ENCODE measurements around the gene CHRM3.

The CHRM3 gene

DNA sequence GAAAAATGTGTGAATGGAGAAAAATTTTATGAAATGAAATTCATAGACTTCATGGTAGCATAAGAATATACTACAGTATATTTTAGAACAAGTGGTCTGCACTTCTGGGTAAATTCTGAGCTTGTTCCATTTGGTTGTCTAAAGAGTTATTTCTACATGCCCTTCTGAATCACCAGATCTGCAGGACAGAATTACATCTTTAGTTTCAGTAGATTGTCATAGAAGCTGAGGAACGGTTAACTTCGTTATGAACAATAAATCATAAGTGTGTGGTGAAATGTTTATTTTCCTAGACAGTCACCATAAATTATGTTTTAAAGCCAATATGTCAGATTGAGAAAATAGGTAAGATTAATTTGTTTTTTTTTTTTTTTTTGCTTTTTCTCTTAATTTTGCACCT, 30.9 kb downstream of the CHRM3 start:
- DNase-seq, result no peak

DNA sequence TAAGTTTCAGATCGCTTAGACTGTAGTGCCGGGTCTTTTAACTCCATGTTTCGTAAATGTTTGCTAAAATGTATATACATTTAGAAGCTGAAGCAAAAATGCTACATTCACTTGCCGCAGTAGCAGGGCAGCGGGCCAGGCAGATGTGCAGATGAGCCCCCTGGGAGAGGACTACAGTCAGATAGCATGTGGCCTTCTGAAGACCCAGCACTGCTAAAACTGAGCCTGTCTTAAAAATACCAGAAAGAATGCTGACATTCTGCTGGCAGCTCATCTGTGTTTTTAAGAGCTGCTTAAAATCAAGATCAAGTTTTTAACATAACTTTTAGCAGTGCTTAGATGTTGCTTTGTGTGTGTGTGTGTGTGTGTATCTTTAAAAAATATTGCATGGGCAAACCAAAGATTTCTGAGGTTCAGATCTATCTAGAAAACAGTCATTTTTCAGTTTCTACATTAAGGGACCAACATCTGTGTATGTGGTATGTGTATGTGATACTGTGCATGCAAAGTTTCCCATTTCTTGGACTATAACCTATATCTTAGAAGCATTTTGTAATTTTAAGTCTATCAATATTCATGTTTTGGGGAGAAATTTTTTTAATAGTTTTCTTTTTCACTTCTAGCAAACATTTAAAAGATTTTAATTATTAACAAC, 31.7 kb downstream of the CHRM3 start:
- DNase-seq, result no peak

- DNase-seq, result no peak
Observed at GRCh38 chr1:239418681-239419080, 32.3 kb downstream of the CHRM3 start.

DNA sequence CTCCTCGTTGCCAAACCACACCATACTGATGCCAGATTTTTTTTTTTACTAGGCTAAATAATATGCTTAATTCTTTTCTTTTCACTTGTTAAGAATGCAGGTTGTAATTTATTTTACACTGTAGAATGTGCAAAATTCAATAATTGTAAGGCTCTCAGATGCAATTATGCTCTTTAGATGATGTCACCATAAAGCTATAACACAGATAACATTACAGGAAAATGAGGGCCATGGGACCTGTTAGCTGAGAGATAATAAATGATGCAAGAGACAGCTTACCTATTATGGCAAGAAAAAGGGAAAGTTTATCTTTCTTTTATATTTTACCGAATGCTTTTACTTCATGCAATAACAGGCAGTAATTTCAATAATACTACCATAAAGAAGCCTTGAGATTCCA, 35.4 kb downstream of the CHRM3 start:
- DNase-seq, result no peak

- no peak for DNase-seq
Observed at GRCh38 chr1:239422818-239423217, 36.5 kb downstream of the CHRM3 start.

DNA sequence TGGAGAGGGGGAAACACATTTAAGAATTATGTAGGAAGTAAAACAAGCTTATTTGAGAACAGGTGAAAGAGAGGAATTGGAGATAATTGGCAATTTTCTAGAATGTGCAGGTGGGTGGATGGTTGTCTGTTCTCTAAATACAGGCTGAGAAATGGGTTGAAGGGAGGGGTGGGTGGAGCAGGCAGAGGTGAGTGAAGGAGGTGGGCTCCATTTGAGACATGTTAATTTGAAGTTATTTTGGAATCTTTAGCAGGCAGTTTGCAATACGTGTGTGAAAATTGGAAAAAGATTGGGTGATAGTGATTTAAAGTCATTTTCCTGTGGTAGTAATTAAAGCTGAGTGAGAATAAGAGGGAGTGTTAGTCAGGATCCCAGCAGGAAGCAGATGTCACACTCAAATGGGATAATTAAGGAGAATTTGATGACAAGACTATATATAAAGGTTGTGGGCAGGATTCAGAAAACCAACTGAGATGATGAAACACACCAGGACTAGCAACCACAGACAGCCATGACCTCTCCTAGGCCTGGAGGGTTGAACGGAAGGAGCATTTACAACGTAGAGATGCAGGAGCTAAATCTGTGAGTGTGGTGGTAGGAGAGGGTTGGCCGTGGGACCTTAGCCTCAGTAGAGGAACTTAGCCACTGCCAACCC, 40.6 kb downstream of the CHRM3 start:
- no peak for DNase-seq

- DNase-seq, result no peak
Observed at GRCh38 chr1:239427712-239428111, 41.3 kb downstream of the CHRM3 start.

- no peak for DNase-seq
Observed at GRCh38 chr1:239428120-239428710, 41.8 kb downstream of the CHRM3 start.

DNA sequence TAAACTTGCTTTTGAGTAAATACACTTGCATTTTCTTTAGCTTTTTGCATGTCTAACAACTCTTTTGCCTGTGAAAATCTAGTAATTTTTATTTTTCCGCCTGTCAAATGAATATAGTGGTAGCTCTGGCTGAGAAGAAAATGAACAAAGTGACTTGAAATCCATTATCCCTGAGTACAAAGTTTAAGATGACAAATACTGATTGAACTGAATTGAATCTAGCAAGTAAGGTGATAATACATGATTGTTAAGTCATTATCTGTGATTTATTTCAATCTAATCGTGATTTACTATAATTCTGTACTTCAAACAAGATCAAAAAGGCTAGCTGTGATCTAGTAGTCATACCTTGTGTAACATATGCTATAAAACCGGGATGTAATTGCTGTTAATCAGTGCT, 42.8 kb downstream of the CHRM3 start:
- no peak for DNase-seq

- DNase-seq, result no peak
Observed at GRCh38 chr1:239432255-239432654, 45.9 kb downstream of the CHRM3 start.

DNA sequence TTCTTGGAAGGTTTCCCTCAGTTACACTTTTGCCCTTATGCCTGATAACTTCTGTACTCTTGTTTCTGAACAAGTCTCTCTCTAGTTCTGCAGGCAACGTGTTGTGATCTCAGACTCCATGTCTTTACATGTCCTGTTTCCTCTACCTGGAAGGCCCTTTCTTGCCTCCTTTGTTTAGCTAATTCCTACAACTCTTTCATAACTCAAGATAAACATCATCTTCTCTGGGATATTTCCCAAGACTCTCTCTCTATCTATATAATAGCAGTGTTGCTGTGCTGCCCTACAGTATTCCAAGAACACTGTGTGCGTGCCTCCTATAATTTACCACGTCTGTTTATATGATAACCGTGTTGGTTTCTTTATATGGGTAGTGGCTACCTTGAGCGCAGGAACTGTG, 47.8 kb downstream of the CHRM3 start:
- DNase-seq, result no peak

All from NCI-H2029 treated with DMSO at 0.1 percent for 48 hours (cell line).